KOPT-K1 (cell line): ENCODE measurements around the gene KHDRBS2.

Experiments used
- H3K27ac ChIP-seq: fragments of 200-600 bp; sonication (generic); 2 replicates; pipeline ENCODE4 v1.5.1; 2016; ENCODE audit warnings: antibody characterized with exemption, mild to moderate bottlenecking, low read depth, low read length; ENCODE audit not compliant: poor library complexity, severe bottlenecking
- H3K36me3 ChIP-seq: fragments of 200-600 bp; sonication (generic); 2 replicates; pipeline ENCODE4 v1.5.1; 2017; ENCODE audit warnings: antibody characterized with exemption, mild to moderate bottlenecking, low read length, moderate library complexity; ENCODE audit not compliant: insufficient read depth
- H3K9me3 ChIP-seq: fragments of 200-600 bp; sonication (generic); 2 replicates; pipeline ENCODE4 v1.5.1; 2017; ENCODE audit warnings: antibody characterized with exemption, low read length, mild to moderate bottlenecking; ENCODE audit not compliant: insufficient read depth, poor library complexity, severe bottlenecking

Gene KHDRBS2

GRCh38 chr6:61989616-61990015 is 296.4 kb downstream of the KHDRBS2 start:
- Histone ChIP-seq H3K36me3 (no peaks in the 10 kb centered on the region), H3K27ac (no peak overlapping the region), H3K9me3 (no peaks in the 10 kb centered on the region)

- no peaks in the 10 kb centered on the region for H3K36me3 ChIP-seq
- H3K9me3 ChIP-seq = no peaks in the 10 kb centered on the region
- no peak overlapping the region for H3K27ac ChIP-seq
These were observed 305.4 kb downstream of the KHDRBS2 start for GRCh38 chr6:61980622-61981021.

GRCh38 chr6:61977947-61978346 is 308.1 kb downstream of the KHDRBS2 start:
- Histone ChIP-seq H3K9me3 (no peaks in the 10 kb centered on the region), H3K36me3 (no peaks in the 10 kb centered on the region), H3K27ac (no peak overlapping the region)

DNA sequence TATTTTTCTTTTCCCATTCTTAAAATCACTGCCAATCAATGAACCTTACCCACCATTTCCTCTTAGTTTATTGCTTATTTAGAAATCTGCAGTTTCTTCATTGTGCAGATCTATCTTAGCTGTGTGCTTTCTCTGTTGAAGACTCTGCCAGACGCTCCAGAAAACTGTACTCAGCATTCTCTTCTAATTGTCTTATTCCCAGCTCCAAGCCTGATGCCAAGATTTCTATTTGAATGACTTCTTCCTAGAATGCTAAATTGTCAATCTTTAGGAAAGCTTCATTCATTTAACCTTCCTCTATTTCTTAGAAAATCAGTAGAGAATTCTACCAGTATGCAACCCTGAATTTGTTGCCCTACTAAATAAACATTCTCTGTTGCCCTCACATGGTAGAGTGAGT is 308.9 kb downstream of the KHDRBS2 start:
- no peaks in the 10 kb centered on the region for H3K36me3 ChIP-seq
- H3K27ac ChIP-seq = no peak overlapping the region
- H3K9me3 ChIP-seq = no peaks in the 10 kb centered on the region

DNA sequence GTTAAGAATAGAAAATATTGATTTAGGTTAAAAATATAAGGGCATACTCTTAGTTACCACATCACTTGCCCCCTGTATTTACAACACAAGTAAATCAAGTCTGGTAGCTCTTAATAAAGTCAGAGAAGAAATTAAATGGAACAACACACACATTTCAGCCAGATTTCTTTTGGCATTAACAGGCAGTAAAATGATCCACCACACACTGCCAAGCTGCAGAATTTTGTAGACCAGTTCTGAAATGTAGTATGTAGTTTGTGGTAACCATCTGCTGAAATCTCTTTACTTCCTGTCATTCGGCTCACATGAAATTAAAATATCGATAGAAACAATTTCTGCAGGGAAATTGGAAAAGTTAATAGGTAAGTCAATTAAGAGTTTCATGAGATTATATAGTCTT is 326.8 kb downstream of the KHDRBS2 start:
- Histone ChIP-seq H3K9me3 (no peaks in the 10 kb centered on the region), H3K27ac (no peak overlapping the region), H3K36me3 (no peaks in the 10 kb centered on the region)

GRCh38 chr6:61953851-61954250 is 332.2 kb downstream of the KHDRBS2 start:
- no peak overlapping the region for H3K27ac ChIP-seq
- H3K9me3 ChIP-seq = no peaks in the 10 kb centered on the region
- no peaks in the 10 kb centered on the region for H3K36me3 ChIP-seq

GRCh38 chr6:61951586-61951985 is 334.4 kb downstream of the KHDRBS2 start:
- Histone ChIP-seq H3K27ac (no peak overlapping the region), H3K36me3 (no peaks in the 10 kb centered on the region), H3K9me3 (no peaks in the 10 kb centered on the region)

GRCh38 chr6:61950811-61951210 is 335.2 kb downstream of the KHDRBS2 start:
- no peaks in the 10 kb centered on the region for H3K36me3 ChIP-seq
- H3K9me3 ChIP-seq = no peaks in the 10 kb centered on the region
- no peak overlapping the region for H3K27ac ChIP-seq

- H3K36me3 ChIP-seq = no peaks in the 10 kb centered on the region
- H3K9me3 ChIP-seq = no peaks in the 10 kb centered on the region
- H3K27ac ChIP-seq = no peak overlapping the region
These were observed 336.1 kb downstream of the KHDRBS2 start for GRCh38 chr6:61949971-61950370.

DNA sequence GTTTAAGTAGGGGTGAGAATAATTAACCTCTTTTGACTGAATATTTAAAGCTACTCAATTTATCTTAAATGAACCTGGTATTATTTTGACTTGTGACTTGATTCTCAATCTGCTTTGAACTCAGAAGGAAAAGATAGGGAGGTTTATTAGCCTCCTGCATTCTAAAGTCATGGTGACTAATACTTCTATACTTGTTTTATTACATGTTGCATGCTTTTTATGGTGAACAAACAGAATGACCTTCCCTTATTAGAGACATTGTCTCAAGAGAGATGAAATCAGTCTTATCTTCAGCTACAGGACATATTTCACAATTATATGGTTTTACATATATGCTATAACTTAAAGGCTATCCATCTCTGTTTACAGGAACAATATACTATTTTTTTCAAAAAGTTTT is 336.9 kb downstream of the KHDRBS2 start:
- Histone ChIP-seq H3K36me3 (no peaks in the 10 kb centered on the region), H3K27ac (no peak overlapping the region), H3K9me3 (no peaks in the 10 kb centered on the region)

- H3K9me3 ChIP-seq = no peaks in the 10 kb centered on the region
- no peak overlapping the region for H3K27ac ChIP-seq
- H3K36me3 ChIP-seq = no peaks in the 10 kb centered on the region
These were observed 338.6 kb downstream of the KHDRBS2 start for GRCh38 chr6:61947311-61947947.

GRCh38 chr6:61940919-61941318 is 345.1 kb downstream of the KHDRBS2 start:
- Histone ChIP-seq H3K9me3 (no peaks in the 10 kb centered on the region), H3K36me3 (no peaks in the 10 kb centered on the region), H3K27ac (no peak overlapping the region)

- Histone ChIP-seq H3K36me3 (no peaks in the 10 kb centered on the region), H3K27ac (no peak overlapping the region), H3K9me3 (no peaks in the 10 kb centered on the region)
These were observed 350.7 kb downstream of the KHDRBS2 start for GRCh38 chr6:61935242-61935846.

- H3K9me3 ChIP-seq = no peaks in the 10 kb centered on the region
- no peak overlapping the region for H3K27ac ChIP-seq
- no peaks in the 10 kb centered on the region for H3K36me3 ChIP-seq
These were observed 376.5 kb downstream of the KHDRBS2 start for GRCh38 chr6:61909486-61909885.

- H3K27ac ChIP-seq = no peak overlapping the region
- no peaks in the 10 kb centered on the region for H3K36me3 ChIP-seq
- no peaks in the 10 kb centered on the region for H3K9me3 ChIP-seq
These were observed 384.3 kb downstream of the KHDRBS2 start for GRCh38 chr6:61901748-61902147.

DNA sequence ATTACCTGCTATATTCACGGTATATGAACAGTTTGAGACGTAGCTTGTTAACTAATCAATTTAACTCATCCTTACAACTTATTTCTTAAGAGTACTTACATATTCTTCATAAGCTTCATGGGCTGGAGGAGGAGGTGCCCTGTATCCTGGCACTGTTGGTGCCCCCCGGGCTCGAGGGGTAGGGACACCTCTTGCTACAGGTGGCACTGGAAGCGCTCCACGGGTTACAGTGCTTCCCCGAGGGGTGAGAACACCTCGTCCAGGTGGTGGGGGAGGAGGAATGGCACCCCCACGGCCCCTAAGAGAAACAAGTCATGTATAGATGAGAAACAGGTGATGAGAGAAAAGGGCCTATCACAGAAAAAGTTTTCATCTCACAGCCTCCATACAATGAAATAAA is 391.5 kb downstream of the KHDRBS2 start:
- H3K27ac ChIP-seq = no peak overlapping the region
- H3K36me3 ChIP-seq = no peaks in the 10 kb centered on the region
- H3K9me3 ChIP-seq = no peaks in the 10 kb centered on the region
